Endothelial cell of umbilical vein (primary cell): Measurements from ENCODE around the gene LYZL1. TPM values are rescaled to one million over a fixed set of nuclear protein-coding genes. Genes with fewer than 3 reads are reported as not detected.

Experiments used
- BruUV-seq: library from RNA; stranded (reverse); fragments of 400-500 nt; replicated peaks from 2 replicates; lab custom pipeline; 2021; lab: Mats Ljungman, UMichigan
- CTCF ChIA-PET: fragments of 300-600, 350-600 bp; sonication (Branson Sonifier 250); formaldehyde crosslinking; loops from one replicate; lab custom pipeline; 2021; ENCODE audit warnings: antibody characterized with exemption, inconsistent platforms; lab: Charles Lee
- POLR2A ChIA-PET: fragments of 300-600, 350-600 bp; sonication (Branson Sonifier 250); formaldehyde crosslinking; loops from one replicate; lab custom pipeline; 2021; ENCODE audit warnings: antibody characterized with exemption, inconsistent platforms; lab: Charles Lee
- DNase-seq: peaks from one replicate; pipeline ENCODE4 v3.0.0-alpha.2; 2011; ENCODE audit warnings: low read depth, low spot score
- FAIRE-seq: peaks from 2 replicates; lab custom pipeline; 2011; peaks lifted over from hg19 to GRCh38; lab: Jason Lieb, UNC
- H2AFZ ChIP-seq: 2 replicates; pipeline ENCODE4 v1.6.0; 2012; ENCODE audit warnings: low read depth, low read length, control low read depth, inconsistent platforms
- H3K27ac ChIP-seq: 2 replicates; pipeline ENCODE4 v1.5.1; 2011; ENCODE audit warnings: low read depth, mild to moderate bottlenecking, control low read depth, low read length, moderate library complexity; ENCODE audit not compliant: insufficient read depth
- H3K27me3 ChIP-seq, 2 experiments: 2 replicates each; pipeline versions ENCODE4 v1.6.0 to v1.6.1; 2011; ENCODE audit warnings: low read length in 2 of 2, mixed read lengths in 1 of 2; ENCODE audit not compliant: control insufficient read depth in 2 of 2, insufficient read depth in 2 of 2
- H3K36me3 ChIP-seq, 2 experiments: 2 replicates in 1 of 2; 3 replicates in 1 of 2; pipeline ENCODE4 v1.5.1; 2011; ENCODE audit warnings: low read length in 2 of 2, mild to moderate bottlenecking in 1 of 2, moderate library complexity in 1 of 2; ENCODE audit not compliant: control insufficient read depth in 2 of 2, insufficient read depth in 2 of 2; ENCODE audit errors: extremely low read depth in 1 of 2
- H3K4me1 ChIP-seq: 3 replicates; pipeline ENCODE4 v1.5.1; 2011; ENCODE audit warnings: mild to moderate bottlenecking, low read length; ENCODE audit not compliant: control insufficient read depth, insufficient read depth; ENCODE audit errors: extremely low read depth
- H3K4me2 ChIP-seq: 2 replicates; pipeline ENCODE4 v1.6.1; 2011; ENCODE audit warnings: low read length, control low read depth, mixed read lengths; ENCODE audit not compliant: insufficient read depth
- H3K4me3 ChIP-seq, 3 experiments: fragments of 200-600 bp in 1 of 3; sonication (generic), shearing (Covaris generic) in 1 of 3; replicated peaks in 1 of 3; 2 replicates each; pipeline ENCODE4 v1.5.1; 2011 to 2016; ENCODE audit warnings: control low read depth in 3 of 3, low read length in 3 of 3, mild to moderate bottlenecking in 2 of 3, inconsistent platforms in 1 of 3, low read depth in 1 of 3, moderate library complexity in 1 of 3; ENCODE audit not compliant: insufficient read depth in 1 of 3
- H3K79me2 ChIP-seq: 2 replicates; pipeline ENCODE4 v1.6.0; 2012; ENCODE audit warnings: low read length, inconsistent platforms; ENCODE audit not compliant: control insufficient read depth, insufficient read depth
- H3K9ac ChIP-seq: replicated peaks from 2 replicates; pipeline ENCODE3; 2011; ENCODE audit warnings: low read length, control low read depth; ENCODE audit not compliant: insufficient read depth; ENCODE audit errors: extremely low read depth
- H3K9me1 ChIP-seq: replicated peaks from 3 replicates; pipeline ENCODE4 v1.6.0; 2011; ENCODE audit warnings: mild to moderate bottlenecking, low read length; ENCODE audit not compliant: control insufficient read depth, insufficient read depth; ENCODE audit errors: extremely low read depth
- H3K9me3 ChIP-seq: replicated peaks from 2 replicates; pipeline ENCODE4 v1.5.1; 2012; ENCODE audit warnings: low read length, inconsistent platforms; ENCODE audit not compliant: control insufficient read depth, insufficient read depth
- H4K20me1 ChIP-seq: replicated peaks from 2 replicates; pipeline ENCODE3; 2011; ENCODE audit warnings: mild to moderate bottlenecking, low read length; ENCODE audit not compliant: control insufficient read depth, insufficient read depth; ENCODE audit errors: extremely low read depth
- CTCF ChIP-seq, 2 donors: IDR thresholded peaks; 1 replicate in 1 of 2; 2 replicates in 1 of 2; pipeline ENCODE4 v1.5.1; 2011; ENCODE audit warnings: low read length in 2 of 2, mild to moderate bottlenecking in 2 of 2, moderate library complexity in 2 of 2, control low read depth in 1 of 2, inconsistent platforms in 1 of 2, low read depth in 1 of 2; ENCODE audit not compliant: insufficient read depth in 1 of 2; ENCODE audit errors: extremely low read depth in 1 of 2
- EZH2 ChIP-seq: IDR thresholded peaks from 2 replicates; pipeline ENCODE4 v1.6.1; 2012; ENCODE audit warnings: borderline replicate concordance, low read depth, mild to moderate bottlenecking, moderate library complexity, low read length, inconsistent platforms; ENCODE audit not compliant: severe bottlenecking
- FOS ChIP-seq: IDR thresholded peaks from 2 replicates; pipeline ENCODE4 v1.6.1; 2011; ENCODE audit warnings: mild to moderate bottlenecking, low read length, moderate library complexity, borderline replicate concordance; ENCODE audit not compliant: insufficient read depth
- GATA2 ChIP-seq: IDR thresholded peaks from 2 replicates; pipeline ENCODE4 v1.7.0; 2011; ENCODE audit warnings: low read depth, mild to moderate bottlenecking, moderate library complexity, mixed read lengths, low read length; ENCODE audit not compliant: insufficient read length, insufficient read depth
- JUN ChIP-seq: IDR thresholded peaks from 2 replicates; pipeline ENCODE4 v1.6.1; 2011; ENCODE audit warnings: borderline replicate concordance, low read depth; ENCODE audit not compliant: insufficient read length, insufficient read depth
- MYC ChIP-seq: IDR thresholded peaks from one replicate; pipeline ENCODE4 v1.6.1; 2011; ENCODE audit warnings: mild to moderate bottlenecking, low read depth, low read length
- POLR2A ChIP-seq: IDR thresholded peaks from 2 replicates; pipeline ENCODE4 v1.6.1; 2012; ENCODE audit warnings: low read depth, mild to moderate bottlenecking, control low read depth, low read length
- POLR2AphosphoS5 ChIP-seq: IDR thresholded peaks from 2 replicates; pipeline ENCODE4 v1.6.1; 2012; ENCODE audit warnings: low read depth, mild to moderate bottlenecking, control low read depth, low read length, moderate library complexity; ENCODE audit not compliant: insufficient read depth
- dilution Hi-C: fragments of 300-500 bp; cut with MboI; formaldehyde crosslinking; loops from one replicate; pipeline ENCODE4 v1.15.0; 2019; ENCODE audit warnings: low sequenced_read_pairs; ENCODE audit not compliant: extremely low pct_ligation_motif_present
- intact Hi-C: fragments of 100-400 bp; cut with micrococcal nuclease; formaldehyde crosslinking; loops from one replicate; pipeline ENCODE4 v1.10.0; 2022
- polyA plus RNA-seq, 4 experiments: library from polyadenylated mRNA; depleted of rRNA in 3 of 4; stranded (reverse) in 3 of 4; unstranded in 1 of 4; fragments of >200 nt; gene quantifications; 2 replicates each; pipeline versions ENCODE4 v1.2.1 to v1.2.3, GENCODE V29; 2011 to 2012; ENCODE audit warnings: missing spikeins in 1 of 4
- total RNA-seq: library from RNA; stranded (reverse); gene quantifications from 2 replicates; pipeline ENCODE4 v1.2.3, GENCODE V29; 2021
- TF ChIP-seq, protein P1 (sequence below): IDR thresholded peaks from 2 replicates; pipeline ENCODE4 v1.6.1; 2011; ENCODE audit not compliant: insufficient read depth, insufficient read length

The LYZL1 gene
- total and polyA plus RNA-seq, 2 donors (not counting 3 experiments of a cell fraction or from before 2014, with no cell fraction given), result not detected

DNA sequence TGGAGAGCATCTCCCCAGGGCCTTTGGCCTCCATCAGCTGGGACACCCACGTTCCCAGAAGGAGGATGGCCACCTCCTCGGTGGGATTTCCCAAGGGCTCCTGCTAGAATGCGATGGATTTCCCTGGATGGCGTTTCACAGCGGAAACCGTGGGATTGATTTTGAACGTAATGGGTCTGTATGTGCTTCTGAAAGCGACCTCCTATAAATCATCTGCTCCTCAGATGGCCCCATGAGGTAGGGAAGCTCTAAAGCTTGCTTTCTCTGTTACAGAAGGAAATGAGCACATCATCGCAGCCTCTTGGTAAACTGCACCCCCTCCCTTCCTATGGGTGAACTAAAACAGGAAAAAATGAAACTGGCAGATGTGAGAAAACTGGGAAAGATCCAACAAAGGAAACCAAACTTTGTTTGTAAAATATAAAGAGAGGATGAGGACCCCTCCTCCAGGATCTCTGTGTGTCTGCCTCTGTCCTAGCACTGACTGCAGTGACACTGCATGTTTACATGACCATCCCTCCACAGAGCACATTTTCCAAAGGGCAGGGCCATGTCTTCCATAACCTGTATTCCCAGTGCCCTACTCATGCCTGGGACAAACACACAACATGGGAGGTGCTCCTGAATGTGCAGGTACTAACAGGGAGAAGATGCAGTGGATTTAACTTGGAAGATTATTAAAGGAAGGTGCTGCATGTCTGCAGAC lies 57.6 kb downstream of the LYZL1 start:
- dilution Hi-C loops (no loop called here), intact Hi-C loops (no loop called here)
- DNase-seq (no peak), FAIRE-seq (no peak)
- Histone ChIP-seq H3K4me3 (no peak overlapping the region), H3K27ac (no peak overlapping the region), H3K36me3 (no peaks in the 10 kb centered on the region), H3K9ac (no peak overlapping the region), H2AFZ (no peak overlapping the region), H3K4me2 (no peak overlapping the region), H3K79me2 (no peaks in the 10 kb centered on the region), H3K27me3 (peaks cover 8 to 14% of the 10 kb centered on the region in 2 experiments), H3K4me1 (peaks cover 2% of the 10 kb centered on the region), H4K20me1 (no peaks in the 10 kb centered on the region), H3K9me3 (no peaks in the 10 kb centered on the region), H3K9me1 (no peaks in the 10 kb centered on the region)
- CTCF ChIA-PET, result interaction anchor here (3.1 kb wide), 1 partner anchor 42 kb away, joined by 14 read pairs; no protein-coding TSS in a partner anchor
- POLR2A ChIA-PET, result no interaction called here
- no TSS peak for BruUV-seq
- no peak for TF ChIP-seq JUN
- no peak for TF ChIP-seq FOS
- no peak for TF ChIP-seq GATA2
- TF ChIP-seq POLR2AphosphoS5, result no peak
- TF ChIP-seq CTCF (IDR thresholded peaks at IDR 0.05; ENCODE audit: extremely low read depth in 1 of 2, insufficient read depth in 1 of 2, low read depth in 1 of 2, low read length in 2 of 2), result no peak
- TF ChIP-seq MYC, result no peak
- TF ChIP-seq POLR2A, result no peak
- TF ChIP-seq, protein P1, sequence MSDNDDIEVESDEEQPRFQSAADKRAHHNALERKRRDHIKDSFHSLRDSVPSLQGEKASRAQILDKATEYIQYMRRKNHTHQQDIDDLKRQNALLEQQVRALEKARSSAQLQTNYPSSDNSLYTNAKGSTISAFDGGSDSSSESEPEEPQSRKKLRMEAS, result no peak
- TF ChIP-seq EZH2, result no peak
